OCI-LY1 (cell line): ENCODE results near the gene CCK.

ENCODE experiments used
- EZH2 ChIP-seq: fragments of 200-600 bp; sonication (generic), shearing (Covaris generic); IDR thresholded peaks from 2 replicates; pipeline ENCODE4 v1.8.0; 2017; ENCODE audit warnings: borderline replicate concordance, mixed run types, mild to moderate bottlenecking, antibody characterized with exemption, low read length, moderate library complexity, mixed read lengths
- TF ChIP-seq, protein P1 (sequence below): fragments of 200-600 bp; sonication (generic), shearing (Covaris generic); IDR thresholded peaks from 2 replicates; pipeline ENCODE4 v1.5.1; 2017; ENCODE audit warnings: mild to moderate bottlenecking, antibody characterized with exemption, low read length, moderate library complexity, mixed read lengths

- no peak for TF ChIP-seq EZH2
- TF ChIP-seq, protein P1, sequence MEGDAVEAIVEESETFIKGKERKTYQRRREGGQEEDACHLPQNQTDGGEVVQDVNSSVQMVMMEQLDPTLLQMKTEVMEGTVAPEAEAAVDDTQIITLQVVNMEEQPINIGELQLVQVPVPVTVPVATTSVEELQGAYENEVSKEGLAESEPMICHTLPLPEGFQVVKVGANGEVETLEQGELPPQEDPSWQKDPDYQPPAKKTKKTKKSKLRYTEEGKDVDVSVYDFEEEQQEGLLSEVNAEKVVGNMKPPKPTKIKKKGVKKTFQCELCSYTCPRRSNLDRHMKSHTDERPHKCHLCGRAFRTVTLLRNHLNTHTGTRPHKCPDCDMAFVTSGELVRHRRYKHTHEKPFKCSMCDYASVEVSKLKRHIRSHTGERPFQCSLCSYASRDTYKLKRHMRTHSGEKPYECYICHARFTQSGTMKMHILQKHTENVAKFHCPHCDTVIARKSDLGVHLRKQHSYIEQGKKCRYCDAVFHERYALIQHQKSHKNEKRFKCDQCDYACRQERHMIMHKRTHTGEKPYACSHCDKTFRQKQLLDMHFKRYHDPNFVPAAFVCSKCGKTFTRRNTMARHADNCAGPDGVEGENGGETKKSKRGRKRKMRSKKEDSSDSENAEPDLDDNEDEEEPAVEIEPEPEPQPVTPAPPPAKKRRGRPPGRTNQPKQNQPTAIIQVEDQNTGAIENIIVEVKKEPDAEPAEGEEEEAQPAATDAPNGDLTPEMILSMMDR, result no peak
Measured at GRCh38 chr3:42256135-42256819, 9.7 kb downstream of the CCK start.
